Ishikawa (cell line): Measurements from ENCODE around the gene C6orf47.

Experiments
- CEBPB ChIP-seq: IDR thresholded peaks from 2 replicates; pipeline ENCODE4 v1.6.1; 2012
- EGR1 ChIP-seq: IDR thresholded peaks from 2 replicates; pipeline ENCODE4 v1.6.1; 2012
- EP300 ChIP-seq: IDR thresholded peaks from 2 replicates; pipeline ENCODE4 v1.6.1; 2012; ENCODE audit warnings: borderline replicate concordance
- FOXM1 ChIP-seq: IDR thresholded peaks from 2 replicates; pipeline ENCODE4 v1.6.1; 2012; ENCODE audit warnings: low read depth, borderline replicate concordance
- MAX ChIP-seq: IDR thresholded peaks from 2 replicates; pipeline ENCODE4 v1.6.1; 2012
- NFIC ChIP-seq: IDR thresholded peaks from 2 replicates; pipeline ENCODE4 v1.6.1; 2012
- RAD21 ChIP-seq: IDR thresholded peaks from 2 replicates; pipeline ENCODE4 v1.6.1; 2012; ENCODE audit warnings: low read depth
- REST ChIP-seq: IDR thresholded peaks from 2 replicates; pipeline ENCODE4 v1.6.1; 2012; ENCODE audit warnings: low read depth, mild to moderate bottlenecking
- TAF1 ChIP-seq: IDR thresholded peaks from 2 replicates; pipeline ENCODE4 v1.6.1; 2012; ENCODE audit warnings: low read depth, mild to moderate bottlenecking
- TCF12 ChIP-seq: IDR thresholded peaks from 2 replicates; pipeline ENCODE4 v1.6.1; 2012; ENCODE audit warnings: low read depth
- TEAD4 ChIP-seq: IDR thresholded peaks from 2 replicates; pipeline ENCODE4 v1.6.1; 2012
- YY1 ChIP-seq: IDR thresholded peaks from 2 replicates; pipeline ENCODE4 v1.6.1; 2012; ENCODE audit warnings: low read depth
- ZBTB7A ChIP-seq: IDR thresholded peaks from 2 replicates; pipeline ENCODE4 v1.6.1; 2012; ENCODE audit warnings: low read depth
- TF ChIP-seq, protein P1 (sequence below): IDR thresholded peaks from 2 replicates; pipeline ENCODE4 v1.6.1; 2012

- no peak for TF ChIP-seq TAF1
- no peak for TF ChIP-seq EGR1
- no peak for TF ChIP-seq TEAD4
- TF ChIP-seq MAX, result no peak
- no peak for TF ChIP-seq ZBTB7A
- no peak for TF ChIP-seq TCF12
- no peak for TF ChIP-seq NFIC
- no peak for TF ChIP-seq YY1
- no peak for TF ChIP-seq REST
- no peak for TF ChIP-seq CEBPB
- no peak for TF ChIP-seq EP300
- no peak for TF ChIP-seq FOXM1
- no peak for TF ChIP-seq RAD21
- TF ChIP-seq, protein P1, sequence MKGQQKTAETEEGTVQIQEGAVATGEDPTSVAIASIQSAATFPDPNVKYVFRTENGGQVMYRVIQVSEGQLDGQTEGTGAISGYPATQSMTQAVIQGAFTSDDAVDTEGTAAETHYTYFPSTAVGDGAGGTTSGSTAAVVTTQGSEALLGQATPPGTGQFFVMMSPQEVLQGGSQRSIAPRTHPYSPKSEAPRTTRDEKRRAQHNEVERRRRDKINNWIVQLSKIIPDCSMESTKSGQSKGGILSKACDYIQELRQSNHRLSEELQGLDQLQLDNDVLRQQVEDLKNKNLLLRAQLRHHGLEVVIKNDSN, result no peak
Observed at GRCh38 chr6:31609519-31610406, 50.8 kb downstream of the C6orf47 start.
